Mucosa of stomach (tissue), 1 donor: ENCODE data around the gene HSPB8.

Experiments
- H3K27me3 ChIP-seq: one replicate; pipeline ENCODE4 v1.7.0; 2013; ENCODE audit warnings: mild to moderate bottlenecking, low read length; ENCODE audit not compliant: control insufficient read depth, insufficient read depth
- H3K36me3 ChIP-seq: one replicate; pipeline ENCODE4 v1.7.0; 2013; ENCODE audit warnings: low read length; ENCODE audit not compliant: control insufficient read depth, insufficient read depth
- H3K4me1 ChIP-seq: one replicate; pipeline ENCODE4 v1.7.0; 2013; ENCODE audit warnings: mild to moderate bottlenecking, low read length; ENCODE audit not compliant: control insufficient read depth, insufficient read depth
- H3K4me3 ChIP-seq: one replicate; pipeline ENCODE4 v1.7.0; 2013; ENCODE audit warnings: low read length
- H3K9ac ChIP-seq: one replicate; pipeline ENCODE4 v1.7.0; 2013; ENCODE audit warnings: mild to moderate bottlenecking, low read length, moderate library complexity
- H3K9me3 ChIP-seq: one replicate; pipeline ENCODE4 v1.7.0; 2013; ENCODE audit warnings: mild to moderate bottlenecking, low read length, moderate library complexity; ENCODE audit not compliant: control insufficient read depth
- donor health status: Pancreatic carcinoma.

Gene HSPB8

DNA sequence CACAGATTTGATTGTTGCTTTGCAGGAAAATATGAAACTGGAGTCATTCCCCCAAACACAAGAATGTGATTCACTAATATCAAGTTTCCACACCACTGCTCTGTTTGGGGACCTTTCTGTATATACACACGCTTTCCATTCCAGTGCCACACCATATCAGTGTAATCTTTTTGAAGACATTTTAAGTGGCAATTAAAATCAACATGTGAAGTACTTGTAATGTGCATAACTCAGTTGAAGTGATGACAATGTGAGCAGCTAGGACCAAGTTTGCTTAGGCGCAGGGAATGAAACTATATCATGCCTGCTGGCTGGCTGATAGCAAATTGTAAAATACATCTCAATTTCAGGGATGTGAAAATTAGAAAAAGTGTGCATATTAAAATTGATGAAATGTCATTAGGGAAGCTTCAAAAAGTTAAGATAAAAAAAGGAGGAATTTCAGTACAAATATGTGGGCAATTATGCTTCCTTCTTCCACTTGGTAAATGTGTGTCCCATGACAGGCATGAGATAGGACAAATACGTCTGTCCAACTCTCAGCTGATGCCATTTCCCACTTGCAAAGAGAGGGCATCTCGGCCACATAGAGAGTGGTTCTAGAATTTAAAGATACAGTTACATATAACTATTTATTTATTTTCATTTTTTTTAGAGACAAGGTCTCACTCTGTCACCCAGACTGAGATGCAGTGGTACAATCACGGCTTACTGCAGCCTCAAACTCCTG is 43.7 kb downstream of the HSPB8 start:
- Histone ChIP-seq H3K9me3 (no peaks in the 10 kb centered on the region), H3K4me1 (no peaks in the 10 kb centered on the region), H3K4me3 (no peak overlapping the region), H3K9ac (no peak overlapping the region), H3K36me3 (no peaks in the 10 kb centered on the region), H3K27me3 (no peaks in the 10 kb centered on the region)

- no peaks in the 10 kb centered on the region for H3K36me3 ChIP-seq
- H3K27me3 ChIP-seq = no peaks in the 10 kb centered on the region
- no peak overlapping the region for H3K4me3 ChIP-seq
- H3K9me3 ChIP-seq = no peaks in the 10 kb centered on the region
- no peaks in the 10 kb centered on the region for H3K4me1 ChIP-seq
- no peak overlapping the region for H3K9ac ChIP-seq
Observed at GRCh38 chr12:119225454-119225853, 46.7 kb downstream of the HSPB8 start.

GRCh38 chr12:119227292-119227691 is 48.6 kb downstream of the HSPB8 start:
- Histone ChIP-seq H3K4me3 (no peak overlapping the region), H3K9me3 (no peaks in the 10 kb centered on the region), H3K36me3 (no peaks in the 10 kb centered on the region), H3K4me1 (no peaks in the 10 kb centered on the region), H3K9ac (no peak overlapping the region), H3K27me3 (no peaks in the 10 kb centered on the region)

GRCh38 chr12:119229205-119229604 is 50.5 kb downstream of the HSPB8 start:
- H3K9me3 ChIP-seq = no peaks in the 10 kb centered on the region
- no peak overlapping the region for H3K9ac ChIP-seq
- no peak overlapping the region for H3K4me3 ChIP-seq
- H3K4me1 ChIP-seq = no peaks in the 10 kb centered on the region
- no peaks in the 10 kb centered on the region for H3K36me3 ChIP-seq
- no peaks in the 10 kb centered on the region for H3K27me3 ChIP-seq

GRCh38 chr12:119229837-119230236 is 51.1 kb downstream of the HSPB8 start:
- Histone ChIP-seq H3K9me3 (no peaks in the 10 kb centered on the region), H3K27me3 (no peaks in the 10 kb centered on the region), H3K4me1 (no peaks in the 10 kb centered on the region), H3K4me3 (no peak overlapping the region), H3K9ac (no peak overlapping the region), H3K36me3 (no peaks in the 10 kb centered on the region)

- Histone ChIP-seq H3K4me1 (no peaks in the 10 kb centered on the region), H3K9ac (no peak overlapping the region)
Observed at GRCh38 chr12:119230807-119231206, 52.1 kb downstream of the HSPB8 start.

DNA sequence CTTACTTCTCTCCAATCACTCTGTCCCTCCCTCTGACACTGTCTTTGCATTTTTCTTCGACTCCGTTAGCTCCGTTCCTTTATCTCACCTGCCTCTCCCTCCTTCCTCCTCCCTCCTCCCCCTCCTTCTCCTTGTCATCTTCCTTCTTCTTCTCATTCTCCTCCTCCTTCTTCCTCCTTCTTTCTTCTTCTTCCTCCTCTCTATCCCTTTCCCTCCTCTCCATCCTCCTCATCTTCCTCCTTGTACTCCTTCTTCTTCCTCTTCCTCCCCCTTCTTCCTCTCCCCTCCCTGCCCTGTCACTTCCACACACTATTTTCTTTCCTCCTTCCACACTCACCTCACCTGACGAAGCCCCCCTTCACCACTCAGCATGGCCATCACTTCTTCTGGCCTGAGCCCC is 53.0 kb downstream of the HSPB8 start:
- Histone ChIP-seq H3K4me3 (no peak overlapping the region), H3K9ac (no peak overlapping the region), H3K9me3 (no peaks in the 10 kb centered on the region), H3K4me1 (no peaks in the 10 kb centered on the region), H3K36me3 (no peaks in the 10 kb centered on the region), H3K27me3 (no peaks in the 10 kb centered on the region)

More at GRCh38 chr12:119230807-119231206, 52.1 kb downstream of the HSPB8 start:
- H3K27me3 ChIP-seq = no peaks in the 10 kb centered on the region
- H3K9me3 ChIP-seq = no peaks in the 10 kb centered on the region
- no peak overlapping the region for H3K4me3 ChIP-seq
- H3K36me3 ChIP-seq = no peaks in the 10 kb centered on the region

DNA sequence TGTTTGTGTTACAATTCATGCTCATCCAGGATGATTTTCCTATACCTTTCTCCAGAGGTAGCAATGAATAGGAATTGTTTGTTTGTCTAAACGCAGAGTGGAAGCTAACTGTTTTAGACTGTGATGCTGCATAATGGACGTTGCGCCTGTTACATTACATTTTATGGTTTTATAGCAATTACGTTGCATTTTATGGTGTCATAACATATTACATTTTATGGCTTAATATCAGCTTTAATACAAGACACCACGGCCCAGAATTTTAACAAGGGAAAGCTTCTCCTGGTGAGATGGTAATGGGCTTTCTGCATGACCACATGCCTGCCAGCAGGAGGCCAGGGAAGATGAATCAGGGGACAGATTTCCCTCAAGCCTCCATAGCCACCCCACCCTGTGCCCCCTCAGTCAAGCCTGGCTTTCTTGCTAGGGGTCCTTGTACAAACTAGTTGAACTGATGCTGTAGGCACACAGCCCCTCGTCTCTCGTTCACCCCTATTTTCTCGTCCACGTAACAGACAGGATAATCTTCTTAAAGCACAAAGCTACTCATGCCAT is 56.5 kb downstream of the HSPB8 start:
- H3K36me3 ChIP-seq = no peaks in the 10 kb centered on the region
- no peaks in the 10 kb centered on the region for H3K27me3 ChIP-seq
- no peak overlapping the region for H3K9ac ChIP-seq
- no peak overlapping the region for H3K4me3 ChIP-seq
- H3K9me3 ChIP-seq = no peaks in the 10 kb centered on the region
- H3K4me1 ChIP-seq = no peaks in the 10 kb centered on the region

- no peaks in the 10 kb centered on the region for H3K9me3 ChIP-seq
Observed at GRCh38 chr12:119236372-119236771, 57.6 kb downstream of the HSPB8 start.

GRCh38 chr12:119239040-119239439 is 60.3 kb downstream of the HSPB8 start:
- Histone ChIP-seq H3K27me3 (no peaks in the 10 kb centered on the region), H3K9ac (no peak overlapping the region), H3K9me3 (no peaks in the 10 kb centered on the region), H3K4me1 (no peaks in the 10 kb centered on the region), H3K4me3 (no peak overlapping the region), H3K36me3 (no peaks in the 10 kb centered on the region)

More at GRCh38 chr12:119236372-119236771, 57.6 kb downstream of the HSPB8 start:
- Histone ChIP-seq H3K27me3 (no peaks in the 10 kb centered on the region), H3K4me3 (no peak overlapping the region), H3K4me1 (no peaks in the 10 kb centered on the region), H3K9ac (no peak overlapping the region), H3K36me3 (no peaks in the 10 kb centered on the region)

- Histone ChIP-seq H3K9ac (no peak overlapping the region), H3K36me3 (no peaks in the 10 kb centered on the region), H3K4me1 (no peaks in the 10 kb centered on the region), H3K27me3 (no peaks in the 10 kb centered on the region), H3K9me3 (no peaks in the 10 kb centered on the region), H3K4me3 (no peak overlapping the region)
Observed at GRCh38 chr12:119241049-119241448, 62.3 kb downstream of the HSPB8 start.

DNA sequence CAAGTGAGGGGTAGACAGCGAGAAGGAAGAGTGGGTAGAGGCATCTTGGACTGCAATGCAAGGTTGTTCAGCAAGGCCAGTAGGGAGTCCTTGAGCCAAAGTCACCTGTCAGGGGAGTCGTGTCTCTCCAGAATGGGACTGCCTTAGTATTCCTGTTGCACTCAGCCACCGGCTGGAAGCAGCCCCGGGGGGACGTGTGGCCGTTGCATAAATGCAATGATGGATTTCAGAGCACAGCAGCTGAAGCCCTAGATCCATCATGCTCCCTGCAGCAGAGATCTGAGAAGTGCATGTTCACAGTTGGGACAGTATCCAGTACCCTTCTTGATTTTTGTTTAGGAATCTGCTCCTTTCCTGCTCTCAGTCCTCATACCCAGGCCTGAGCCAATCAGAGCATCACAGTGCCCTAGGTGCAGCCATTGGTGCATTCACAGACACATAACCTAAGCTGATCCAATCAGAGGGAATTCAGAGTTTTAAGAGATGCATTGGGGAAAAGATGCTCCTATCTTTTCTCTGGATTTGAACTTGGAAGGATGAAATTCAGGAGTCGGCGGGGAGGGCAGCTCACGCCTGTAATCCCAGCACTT is 62.9 kb downstream of the HSPB8 start:
- H3K27me3 ChIP-seq = no peaks in the 10 kb centered on the region
- H3K9ac ChIP-seq = no peak overlapping the region
- no peaks in the 10 kb centered on the region for H3K4me1 ChIP-seq
- H3K36me3 ChIP-seq = no peaks in the 10 kb centered on the region
- no peak overlapping the region for H3K4me3 ChIP-seq
- H3K9me3 ChIP-seq = no peaks in the 10 kb centered on the region
